Measurements from ENCODE around the gene C16orf54.

GRCh38 chr16:29745853-29746345 is at the start of gene C16orf54:
- no peak for TF ChIP-seq GATA2 (IDR thresholded peaks at IDR 0.05; ENCODE audit: low read depth, low read length)
- no peak for TF ChIP-seq GATA3 (IDR thresholded peaks at IDR 0.05; ENCODE audit: low read depth, low read length)

Data from SH-SY5Y (cell line).